Activated CD4-positive, alpha-beta T cell treated with anti-CD3 and anti-CD28 coated beads, Interleukin-10, Interleukin-2, amounts not matched to agents 100 ng/mL and 50 ng/mL, durations not matched to agents 16 hours and 8 hours (primary cell): ENCODE data around the gene DRICH1.
"Not testable (repeated sequence)": the region's sequence is repeated elsewhere in the genome, so short reads cannot be mapped to it uniquely, and the experiment has no call there.

Experiments
- DNase-seq: peaks from one replicate; pipeline ENCODE4 v3.0.0-alpha.2; 2020

Gene DRICH1

GRCh38 chr22:23565915-23566704, 66.0 kb downstream of the DRICH1 start:
- no peak for DNase-seq

- DNase-seq, result peak; percentile 11
Observed at GRCh38 chr22:23565305-23565914, 66.7 kb downstream of the DRICH1 start.

- no peak for DNase-seq
Observed at GRCh38 chr22:23564276-23564675, 67.8 kb downstream of the DRICH1 start.

- no peak for DNase-seq
Observed at GRCh38 chr22:23563111-23563510, 69.0 kb downstream of the DRICH1 start.

- DNase-seq, result no peak
Observed at GRCh38 chr22:23562186-23562585, 69.9 kb downstream of the DRICH1 start.

GRCh38 chr22:23561025-23561510, 71.1 kb downstream of the DRICH1 start:
- DNase-seq, result not testable (repeated sequence)

- not testable (repeated sequence) for DNase-seq
Observed at GRCh38 chr22:23560215-23560614, 71.9 kb downstream of the DRICH1 start.
